ENCODE data around the gene RAB7A.
A peak's percentile ranks its signal among the peaks of the same experiment; 100 is the strongest.
"Not testable (repeated sequence)": the region's sequence is repeated elsewhere in the genome, so short reads cannot be mapped to it uniquely, and the experiment has no call there.

The RAB7A gene

GRCh38 chr3:128823631-128824030, 97.6 kb downstream of the RAB7A start:
- DNase-seq: no peak

GRCh38 chr3:128824132-128824850, 98.3 kb downstream of the RAB7A start:
- DNase-seq: no peak

GRCh38 chr3:128825117-128825725, 99.2 kb downstream of the RAB7A start:
- no peak for DNase-seq

- not testable (repeated sequence) for DNase-seq
Measured at GRCh38 chr3:128829087-128829486, 103.1 kb downstream of the RAB7A start.

DNA sequence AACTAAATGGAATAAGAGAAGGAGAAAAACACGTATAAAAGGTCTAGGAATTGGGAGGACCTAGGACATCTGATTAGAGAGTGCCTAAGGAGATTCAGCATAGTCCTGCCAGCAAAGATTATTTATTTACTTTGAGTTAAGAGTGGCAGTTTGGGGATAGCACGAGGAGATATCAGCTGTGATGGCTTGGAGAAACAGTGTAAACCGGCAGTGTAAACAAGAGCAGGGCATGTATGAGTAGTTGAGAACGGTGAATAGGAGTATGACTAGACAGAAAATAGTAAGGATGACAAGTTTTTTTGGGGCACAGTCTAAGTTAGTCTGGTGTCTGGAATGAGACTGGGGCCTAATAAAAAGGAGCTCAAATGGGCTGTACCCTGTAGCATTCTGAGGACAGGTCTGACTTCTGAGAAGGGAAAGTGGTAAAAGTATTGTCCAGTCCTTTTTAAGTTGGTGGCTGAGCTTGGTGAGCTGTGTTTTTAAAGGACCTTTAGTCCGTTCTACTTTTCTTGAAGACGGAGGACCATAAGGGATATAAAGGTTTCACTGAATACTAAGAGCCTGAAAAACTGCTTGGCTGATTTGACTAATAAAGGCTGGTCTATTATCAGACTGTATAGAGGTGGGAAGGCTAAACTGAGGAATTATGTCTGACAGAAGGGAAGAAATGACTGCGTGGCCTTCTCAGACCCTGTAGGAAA, 104.1 kb downstream of the RAB7A start:
- DNase-seq: not testable (repeated sequence)

- DNase-seq: not testable (repeated sequence)
Measured at GRCh38 chr3:128830762-128831161, 104.8 kb downstream of the RAB7A start.

DNA sequence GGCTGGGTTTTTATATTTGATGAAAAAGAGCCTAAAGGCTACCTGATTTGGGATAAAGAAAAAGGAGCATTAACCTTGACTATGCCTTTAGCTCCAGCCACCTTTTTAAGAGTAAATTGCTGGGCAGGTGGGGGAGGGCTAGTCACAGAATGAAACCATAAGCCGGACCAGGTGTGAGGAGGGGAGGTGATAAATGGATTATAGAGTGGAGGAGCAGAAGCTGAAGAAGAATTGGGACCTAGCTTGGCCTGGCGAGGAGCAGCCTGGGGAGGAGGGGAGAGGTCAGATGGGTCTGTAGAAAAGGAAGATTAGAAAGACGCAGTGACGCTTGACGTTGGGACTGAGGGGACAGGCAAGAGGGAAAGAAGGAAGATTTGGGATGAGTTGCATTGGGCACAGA, 107.0 kb downstream of the RAB7A start:
- not testable (repeated sequence) for DNase-seq

DNA sequence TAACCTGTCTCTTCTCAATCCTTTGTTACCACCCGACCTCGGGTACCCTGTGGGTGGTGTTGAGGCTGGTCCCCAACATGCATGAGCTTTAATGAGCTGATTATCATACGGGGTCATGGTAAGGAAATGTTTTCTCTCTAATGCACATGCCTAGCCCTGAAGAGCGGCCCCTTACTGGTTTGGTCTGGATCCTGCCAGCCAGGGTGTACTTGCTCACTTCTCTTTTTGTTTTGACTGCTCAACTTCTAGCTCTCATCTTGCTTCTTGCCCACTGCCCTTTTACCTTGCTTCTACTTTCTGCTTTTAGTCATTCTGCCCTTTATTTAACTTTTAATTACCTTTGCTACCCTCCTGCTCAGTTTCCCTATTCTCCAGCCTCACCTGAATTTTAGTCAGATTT, 109.1 kb downstream of the RAB7A start:
- no peak for DNase-seq

DNA sequence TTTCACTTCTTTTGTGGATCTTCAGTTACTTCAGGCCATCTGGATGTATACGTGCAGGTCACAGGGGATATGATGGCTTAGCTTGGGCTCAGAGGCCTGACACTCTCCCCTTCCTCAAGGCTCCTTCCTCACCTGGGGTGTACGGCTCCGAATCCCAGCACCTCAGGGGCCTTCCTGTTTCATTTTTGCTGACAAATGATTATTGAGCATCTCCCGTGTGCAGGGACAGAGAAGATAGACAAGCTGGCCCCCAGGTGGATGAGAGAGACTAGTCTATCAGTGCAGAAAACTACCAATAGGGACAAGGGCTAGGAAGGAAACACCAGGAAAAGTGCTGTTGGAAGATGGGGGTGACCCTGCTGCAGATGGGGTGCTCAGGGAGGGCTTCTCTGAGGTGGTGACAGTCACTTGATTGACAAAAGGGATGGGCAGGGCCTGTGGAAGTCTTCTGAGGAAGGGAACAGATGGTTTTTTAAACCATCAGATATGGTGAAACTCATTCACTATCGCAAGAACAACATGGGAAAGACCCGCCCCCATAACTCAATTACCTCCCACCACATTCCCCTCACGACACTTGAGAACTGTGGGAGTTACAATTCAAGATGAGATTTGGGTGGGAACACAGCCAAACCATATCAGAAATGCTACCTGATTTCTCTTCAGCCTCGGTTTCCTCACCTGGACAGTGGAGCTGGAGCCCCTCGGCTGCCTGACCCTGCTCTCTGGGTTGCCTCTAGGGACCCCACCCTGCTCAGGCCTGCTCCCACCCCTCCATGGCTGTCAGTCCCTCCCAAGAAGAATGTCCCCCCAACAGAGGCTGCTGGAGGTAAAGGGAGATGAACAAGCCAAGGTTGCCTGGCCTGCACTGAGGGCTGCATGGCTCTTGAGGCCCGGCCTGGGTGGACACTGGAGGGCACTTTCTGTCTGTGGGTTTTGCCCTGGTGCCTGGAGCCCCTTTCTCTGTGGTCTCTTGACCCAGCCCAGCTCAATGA, 116.2 kb downstream of the RAB7A start:
- no peak for DNase-seq

- no peak for DNase-seq
Measured at GRCh38 chr3:128844502-128844901, 118.5 kb downstream of the RAB7A start.

DNA sequence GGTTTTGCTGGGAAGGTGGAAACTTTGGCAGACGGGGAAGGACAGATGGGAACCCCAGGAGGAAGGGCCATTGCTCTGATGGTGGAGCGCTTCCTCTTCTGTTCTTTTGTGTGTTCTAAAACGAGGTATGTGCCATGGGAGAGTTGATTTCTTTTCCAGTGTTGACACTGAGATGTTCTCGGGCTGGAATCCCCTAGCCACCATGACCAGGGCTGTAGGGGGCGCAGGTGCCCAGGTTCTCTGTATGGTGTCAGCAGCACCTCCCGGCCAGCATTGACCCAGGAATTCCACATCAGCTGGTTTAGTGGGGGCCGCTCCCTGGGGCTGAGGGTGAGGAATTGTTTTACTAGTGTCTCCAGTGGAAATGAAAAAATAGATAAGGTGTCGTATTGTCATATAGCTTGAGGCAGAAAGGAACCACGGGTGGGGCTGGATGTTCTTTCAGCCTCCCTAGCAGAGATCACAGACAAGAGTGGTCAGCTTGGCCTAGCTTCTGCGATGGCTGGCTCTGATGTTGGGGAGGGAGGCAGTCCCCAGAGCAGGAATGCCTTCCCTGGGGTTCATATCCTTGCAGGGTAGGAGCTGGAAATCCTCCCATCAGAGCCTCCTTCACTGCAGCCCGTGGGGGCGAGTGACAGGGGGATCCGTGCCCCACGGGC, 119.3 kb downstream of the RAB7A start:
- DNase-seq: no peak

- DNase-seq: peak; percentile 85
Measured at GRCh38 chr3:128845778-128846485, 119.9 kb downstream of the RAB7A start.

DNA sequence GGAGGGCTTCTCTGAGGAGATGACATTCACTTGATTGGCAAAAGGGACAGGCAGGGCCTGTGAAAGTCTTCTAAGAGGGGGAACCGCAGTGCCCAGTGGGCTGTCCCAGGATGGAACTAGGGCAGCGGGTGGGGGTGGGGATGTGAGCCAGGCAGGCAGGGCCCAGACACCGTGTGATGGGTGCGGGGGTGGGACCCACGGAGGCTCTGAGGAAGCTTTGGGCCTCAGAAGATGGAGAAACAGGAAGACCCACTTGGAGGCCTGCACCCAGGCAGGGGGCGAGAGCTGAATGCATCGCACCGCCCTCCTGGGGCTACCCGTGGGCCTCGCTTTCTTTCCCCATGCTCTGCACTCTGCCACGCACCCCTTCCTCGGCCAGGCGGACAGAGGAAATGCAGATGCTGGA, 120.5 kb downstream of the RAB7A start:
- DNase-seq: no peak

DNA sequence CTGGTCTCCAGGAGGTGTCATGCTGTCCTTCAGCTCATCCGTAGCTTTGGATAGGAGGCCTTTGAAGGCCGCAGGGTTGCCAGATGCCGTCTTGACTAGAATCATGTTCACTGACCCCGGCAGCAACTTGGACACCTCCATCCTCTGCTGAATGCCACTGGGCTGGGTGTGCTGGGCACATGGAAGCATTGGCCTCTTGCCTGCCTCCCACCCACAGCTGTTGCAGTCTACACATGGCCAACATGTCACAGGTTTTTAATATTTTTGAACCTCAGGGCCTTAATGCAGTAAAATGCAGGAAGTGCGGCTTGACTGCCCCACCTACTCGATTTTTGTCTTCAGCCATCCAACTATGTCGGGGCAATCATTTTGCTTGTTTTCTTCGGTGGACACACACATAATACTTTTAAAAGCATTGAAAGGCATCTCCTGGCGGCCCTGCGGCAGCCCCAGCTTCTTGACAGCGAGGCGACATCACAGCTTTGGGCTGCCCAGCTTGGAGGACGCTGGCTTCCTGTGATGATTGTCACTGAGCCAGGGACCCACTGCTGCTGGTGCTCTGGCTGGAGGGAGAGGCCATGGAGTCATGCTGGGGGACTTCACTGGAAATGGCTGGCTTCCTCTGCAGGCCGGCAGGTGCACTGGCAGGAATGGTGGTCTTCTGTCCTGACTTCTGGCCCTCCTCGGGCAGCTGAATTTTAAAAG, 121.8 kb downstream of the RAB7A start:
- no peak for DNase-seq

DNA sequence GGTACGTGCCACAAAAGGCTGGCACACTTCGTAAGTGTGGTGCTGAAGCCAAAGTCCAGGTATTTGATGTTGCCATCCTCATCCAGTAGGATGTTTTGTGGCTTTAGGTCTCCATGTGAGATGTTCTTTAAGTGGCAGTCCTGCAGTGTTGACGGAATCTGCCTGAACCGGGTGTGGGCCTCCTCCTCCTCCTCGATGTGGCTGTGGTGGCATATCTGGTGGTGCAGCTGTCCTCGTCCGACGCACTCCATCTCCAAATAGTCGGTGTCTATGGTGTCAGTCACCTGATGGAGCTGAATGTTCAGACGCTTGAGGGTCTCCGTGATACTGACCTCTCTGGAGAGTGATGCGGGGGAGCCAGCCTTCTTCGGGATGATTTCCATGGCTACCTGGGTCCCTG, 123.0 kb downstream of the RAB7A start:
- DNase-seq: no peak

- DNase-seq: no peak
Measured at GRCh38 chr3:128849911-128850455, 124.0 kb downstream of the RAB7A start.

DNA sequence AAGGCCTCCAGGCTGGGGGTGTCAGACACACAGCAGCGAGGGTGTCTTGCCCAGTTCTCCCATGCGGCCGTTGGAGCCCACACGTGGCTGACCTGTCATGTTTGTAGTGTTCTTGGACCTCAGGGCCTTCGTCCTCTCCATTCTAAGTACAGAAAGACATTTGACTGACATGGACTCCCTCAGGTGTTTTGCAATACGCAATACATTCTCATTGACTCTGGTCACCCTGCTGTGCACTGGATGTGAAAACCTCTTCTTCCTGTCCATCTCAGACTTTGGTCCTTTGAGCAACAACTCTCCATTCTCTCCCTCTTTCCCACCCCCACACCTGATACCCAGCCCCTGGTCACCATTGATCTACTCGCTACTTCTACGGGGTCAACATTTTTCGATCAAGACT, 124.6 kb downstream of the RAB7A start:
- no peak for DNase-seq

DNA sequence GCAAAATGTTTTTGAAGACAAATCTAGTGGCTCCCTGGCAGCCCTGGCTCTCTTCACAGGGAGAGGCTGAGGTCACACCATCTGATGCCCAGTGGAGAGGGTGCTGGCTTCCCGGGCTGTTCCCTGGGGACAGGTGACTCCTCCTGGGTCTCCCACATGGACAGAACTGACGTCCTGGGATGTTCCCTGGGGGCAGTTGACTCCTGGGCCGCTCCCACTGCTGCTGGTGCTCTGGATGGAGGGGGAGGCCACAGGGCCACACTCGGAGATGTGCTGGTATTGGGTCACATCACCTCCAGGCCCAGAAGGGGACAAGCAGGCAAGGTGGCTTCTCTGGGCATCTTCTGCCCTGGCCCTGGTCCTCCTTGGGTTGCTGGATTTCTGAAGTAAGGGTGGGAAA, 125.6 kb downstream of the RAB7A start:
- DNase-seq: no peak

GRCh38 chr3:128853826-128854225, 127.8 kb downstream of the RAB7A start:
- DNase-seq: no peak

GRCh38 chr3:128854475-128854874, 128.5 kb downstream of the RAB7A start:
- peak; percentile 49 for DNase-seq

- DNase-seq: no peak
Measured at GRCh38 chr3:128855569-128855968, 129.6 kb downstream of the RAB7A start.

Data from CD4-positive, alpha-beta T cell treated with Interleukin-15 for 1 hour (primary cell).